ENCODE measurements around the gene MATN1.
A peak's percentile ranks its signal among the peaks of the same experiment; 100 is the strongest.

Gene MATN1

DNA sequence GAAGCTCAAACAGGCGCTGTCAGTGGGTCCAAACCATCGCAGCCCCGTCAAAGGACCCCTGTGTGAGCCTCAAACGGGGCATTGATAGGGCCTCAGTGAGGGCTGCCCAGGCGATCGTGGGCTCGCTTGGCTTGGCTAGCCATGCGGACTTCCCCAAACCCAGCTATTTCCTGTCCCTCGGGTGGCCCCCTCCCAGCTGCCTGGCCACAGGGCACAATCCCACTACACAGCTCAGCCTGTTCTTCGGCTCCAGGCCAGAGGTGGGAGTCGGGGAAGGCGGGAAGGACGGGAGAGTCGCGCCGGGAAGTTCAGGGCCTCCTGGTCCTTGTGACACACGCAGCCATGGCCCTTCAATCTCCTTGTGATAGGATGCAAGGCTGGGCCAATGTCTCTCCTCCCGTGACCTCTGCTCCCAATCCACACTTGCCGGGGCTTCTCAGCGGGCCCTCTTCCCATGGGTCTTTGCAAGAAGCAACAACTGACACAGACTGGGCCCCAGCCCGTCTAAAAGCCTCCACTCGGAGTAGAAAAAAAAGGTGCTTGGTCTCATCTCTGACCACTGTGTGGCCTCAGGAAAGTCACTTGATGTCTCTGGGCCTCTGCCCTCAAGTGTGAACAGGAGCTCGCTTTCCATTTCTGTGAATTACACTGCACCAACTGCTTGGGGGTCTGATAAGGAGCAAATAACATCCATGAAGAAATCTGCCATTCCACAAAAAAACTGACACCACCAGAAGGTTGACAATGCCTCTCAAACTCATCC, 7.1 kb upstream of the MATN1 start:
- no peak for DNase-seq

DNA sequence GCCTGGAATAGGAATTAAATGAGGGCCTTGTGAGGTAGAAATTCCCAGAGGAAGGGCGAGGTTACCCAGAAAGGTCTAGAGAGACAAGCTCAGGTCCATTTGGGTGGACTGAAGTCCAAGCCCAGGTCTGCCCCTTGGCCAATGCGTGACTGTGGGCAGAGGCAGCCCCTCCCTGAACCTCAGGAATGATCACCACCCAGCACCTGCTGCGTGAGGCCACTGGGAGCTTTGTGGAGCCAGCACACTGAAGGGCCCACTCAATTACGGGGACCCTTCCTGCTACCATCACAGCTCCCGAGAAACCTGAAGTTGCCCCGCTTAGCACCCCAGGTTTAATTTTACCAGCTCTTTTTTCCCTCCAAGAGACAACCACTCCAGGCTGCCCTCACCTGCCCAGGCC, 6.5 kb upstream of the MATN1 start:
- no peak for DNase-seq

DNA sequence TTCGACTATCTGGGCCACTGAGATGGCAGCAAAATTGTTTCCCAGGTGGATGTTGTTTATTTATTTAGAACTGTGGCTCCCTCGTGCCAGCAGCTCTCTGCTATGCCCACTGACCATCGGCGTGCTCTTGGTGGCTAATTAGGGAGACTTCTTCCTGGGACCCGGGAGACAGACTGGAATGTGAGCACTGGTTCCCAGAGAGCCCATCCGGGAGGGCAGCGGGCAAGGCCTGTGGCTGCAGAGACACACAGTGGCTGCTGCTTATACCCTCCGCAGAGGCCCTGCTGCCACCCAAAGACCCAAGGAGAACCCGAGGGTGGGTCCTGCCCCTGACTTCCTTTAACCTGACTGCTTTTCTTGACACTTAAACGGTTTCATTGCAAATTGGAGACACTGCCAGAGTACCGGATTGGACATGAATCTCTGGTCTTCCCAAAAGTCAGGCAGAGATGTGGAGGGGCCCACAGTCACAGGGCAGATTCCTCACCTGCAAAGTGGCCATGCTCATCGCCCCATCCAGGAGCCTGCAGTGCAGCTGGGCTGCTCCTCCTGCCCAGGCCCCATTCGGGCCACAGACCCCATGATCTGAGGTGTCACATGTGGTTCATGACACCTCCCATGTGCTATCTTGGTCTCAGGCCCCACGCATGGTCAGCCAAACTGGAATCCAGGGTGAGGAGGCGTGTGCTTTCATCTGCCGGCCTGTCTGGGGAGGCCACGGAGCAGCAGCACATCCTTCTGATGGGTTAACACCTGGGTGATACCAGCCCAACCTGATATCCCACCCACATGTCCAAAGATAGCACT, 5.7 kb upstream of the MATN1 start:
- no peak for DNase-seq

DNA sequence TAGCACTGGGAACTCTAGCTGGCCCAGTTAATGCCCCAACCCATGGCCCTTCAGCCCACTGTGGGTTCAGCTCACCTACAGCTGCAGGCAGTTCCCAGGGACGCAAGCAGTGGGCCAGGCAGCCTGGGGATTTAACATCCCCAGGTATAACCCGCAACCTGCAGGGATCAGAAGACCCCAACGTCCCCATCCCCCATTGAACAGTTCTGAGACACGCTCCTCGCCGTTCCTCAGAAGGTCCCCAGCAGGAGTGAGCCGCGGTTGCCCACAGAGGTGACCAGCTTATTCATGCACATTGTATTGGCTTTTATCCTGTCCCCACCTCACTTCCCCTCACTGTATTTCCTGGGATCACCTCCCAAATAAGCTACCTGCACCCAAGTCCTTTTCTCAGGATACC, 5.0 kb upstream of the MATN1 start:
- DNase-seq: no peak

DNA sequence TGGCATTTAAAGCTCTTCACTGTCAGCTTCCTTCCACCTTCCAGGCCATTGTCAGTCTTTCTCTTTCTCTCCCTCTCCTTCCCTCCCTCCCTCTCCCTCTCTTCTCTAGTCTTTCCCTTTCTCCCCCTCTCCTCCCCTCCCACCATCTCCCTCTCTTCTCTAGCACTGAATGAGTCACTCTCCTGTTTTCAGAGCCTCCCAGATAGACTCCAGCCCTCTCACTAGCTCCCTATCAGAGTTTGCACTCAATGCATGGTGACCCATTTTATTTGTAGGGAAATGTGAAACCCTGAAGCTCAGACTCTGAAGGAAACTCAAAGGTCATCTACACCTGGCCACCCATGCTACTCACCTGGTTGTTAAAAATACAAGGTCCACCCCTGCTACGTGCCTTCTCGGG, 4.4 kb upstream of the MATN1 start:
- DNase-seq: no peak

DNA sequence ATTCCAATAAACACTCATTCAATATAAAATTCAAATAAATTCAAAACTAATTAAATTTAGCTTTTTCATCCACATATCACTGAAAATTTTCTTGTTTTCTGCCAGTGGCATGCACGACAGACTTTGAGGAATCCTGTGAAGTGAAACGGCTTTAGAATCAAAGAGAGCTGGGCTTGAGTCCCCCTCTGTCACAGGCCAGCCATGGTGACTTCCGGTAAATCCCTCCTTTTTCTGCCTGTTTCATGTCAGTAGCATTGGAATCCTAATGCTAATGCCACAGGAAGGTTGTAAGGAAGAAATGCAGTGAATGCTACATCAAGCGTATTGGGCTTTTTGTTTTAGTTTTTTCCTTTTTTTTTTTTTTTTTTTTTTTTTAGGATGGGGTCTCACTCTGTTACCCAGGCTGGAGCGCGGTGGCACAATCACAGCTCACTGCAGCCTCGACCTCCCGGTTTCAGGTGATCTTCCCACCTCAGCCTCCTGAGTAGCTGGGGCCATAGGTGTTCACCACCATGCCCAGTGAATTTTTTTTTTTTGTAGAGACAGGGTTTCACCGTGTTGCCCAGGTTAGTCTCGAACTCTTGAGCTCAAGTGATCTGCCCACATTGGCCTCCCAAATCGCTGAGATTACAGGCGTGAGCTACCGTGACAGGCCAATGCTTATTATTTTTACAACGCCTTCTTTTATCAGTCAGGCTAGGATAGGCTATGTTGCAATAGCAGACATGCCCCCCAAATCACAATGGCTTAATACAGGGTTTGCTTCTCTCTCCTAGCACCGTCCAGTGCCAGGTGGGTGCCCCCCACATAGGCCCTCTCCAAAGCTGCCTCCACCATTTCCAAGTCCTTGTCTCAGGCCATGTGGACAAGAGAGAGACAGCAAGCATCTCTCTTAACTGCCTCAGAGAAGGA, 3.6 kb upstream of the MATN1 start:
- DNase-seq: no peak

DNA sequence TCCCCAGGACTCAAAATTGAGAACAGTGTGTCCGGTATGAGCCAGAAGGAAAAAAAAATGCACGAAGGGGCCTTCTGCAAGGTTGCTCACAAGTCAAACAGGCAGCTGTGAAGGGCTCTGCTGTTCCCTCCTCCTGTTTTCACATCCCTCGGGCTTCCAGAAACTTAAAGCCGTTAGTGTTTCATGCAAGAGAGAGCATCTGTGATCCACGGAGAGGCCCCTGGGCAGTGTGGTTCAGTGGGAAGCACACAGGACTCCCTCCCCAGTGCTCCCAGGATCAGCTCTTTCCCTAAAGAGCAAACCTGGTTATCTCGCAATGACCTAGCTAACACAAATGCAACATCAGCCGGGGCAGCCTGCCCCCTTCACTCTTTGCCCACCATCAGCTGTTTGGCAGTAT, 2.9 kb upstream of the MATN1 start:
- DNase-seq: no peak

DNA sequence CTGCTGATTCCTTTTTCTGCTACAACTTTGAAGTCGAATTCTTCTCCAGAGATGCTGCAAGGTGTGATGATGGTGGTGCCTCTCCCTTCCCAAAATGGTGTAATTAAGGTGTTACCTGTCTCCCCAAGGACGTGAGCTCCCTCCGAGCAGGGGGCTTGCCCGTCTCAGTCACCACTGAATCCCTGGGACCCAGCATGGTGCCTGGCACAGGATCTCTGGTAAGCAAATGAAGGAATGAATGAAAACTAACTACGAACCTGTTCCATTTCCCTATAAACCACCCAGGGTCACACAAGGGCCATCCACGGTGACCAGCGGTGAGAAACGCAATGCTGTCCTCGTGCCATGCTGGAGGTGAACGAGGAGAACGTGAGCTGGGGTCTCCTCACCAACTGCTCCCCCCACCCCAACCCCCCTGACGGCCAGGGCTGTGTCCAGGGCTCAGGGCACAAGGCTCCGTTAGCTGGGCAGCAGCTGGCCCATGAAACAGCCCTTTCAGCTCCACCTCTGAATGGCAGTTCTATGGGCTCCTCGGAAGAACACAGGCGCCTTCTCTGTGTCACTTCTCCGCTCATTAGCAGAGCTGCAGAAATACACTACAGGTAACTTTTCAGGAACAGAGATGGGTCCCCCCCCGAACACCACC, 2.2 kb upstream of the MATN1 start:
- DNase-seq: no peak

DNA sequence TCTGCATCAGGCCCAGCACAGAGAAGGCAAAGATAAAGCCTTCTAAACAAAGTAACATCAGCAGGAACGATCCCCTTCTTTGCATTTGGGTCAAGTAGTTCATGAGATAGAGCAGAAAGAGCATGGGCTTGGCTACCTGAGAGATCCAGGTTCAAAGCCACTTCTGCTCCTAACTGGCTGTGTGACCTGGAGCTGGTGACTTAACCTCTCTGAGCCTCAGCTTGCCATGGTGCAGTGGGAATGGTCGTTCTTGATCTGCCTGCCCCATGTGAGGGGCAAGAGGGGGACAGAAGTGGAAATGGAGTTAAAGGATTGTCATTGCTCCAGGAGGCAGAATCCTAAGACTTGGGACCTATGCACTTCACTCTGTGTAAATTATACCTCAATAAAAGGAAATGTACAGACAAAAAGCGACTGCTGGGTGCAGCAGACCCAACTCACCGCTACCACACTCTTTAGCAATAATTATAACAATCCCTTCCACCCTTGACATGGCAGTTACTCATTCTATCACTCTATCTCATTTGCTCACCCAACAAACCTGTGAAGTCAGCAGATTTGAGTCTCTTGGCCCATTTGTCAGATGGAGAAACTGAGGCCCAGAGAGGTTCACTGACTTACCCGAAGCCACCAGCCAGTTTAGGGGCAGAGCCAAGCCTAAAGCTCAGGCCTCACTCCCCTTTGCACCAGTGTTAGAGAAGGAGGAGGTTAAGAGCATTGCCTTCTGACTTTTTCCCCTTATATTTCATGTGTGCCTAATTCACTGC, 1.5 kb upstream of the MATN1 start:
- no peak for DNase-seq

DNA sequence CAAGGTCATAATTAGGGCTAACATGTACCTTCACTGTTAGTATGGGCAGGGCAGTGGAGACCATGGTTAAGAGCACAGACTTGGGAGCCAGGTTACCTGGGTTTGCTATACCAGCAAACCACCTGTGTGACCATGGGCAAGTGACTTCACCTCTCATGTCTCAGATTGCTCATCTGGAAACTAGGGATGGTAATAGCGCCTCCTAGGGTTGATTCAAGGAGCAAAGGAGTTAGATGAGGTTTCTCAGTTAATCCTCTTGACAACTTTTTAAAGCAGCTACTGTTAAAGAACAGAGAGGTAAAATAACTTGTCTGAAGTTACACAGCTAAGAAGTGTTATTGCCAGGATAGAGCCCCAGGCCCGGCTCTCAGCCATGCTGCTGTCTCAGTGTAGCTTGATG, 790 bp upstream of the MATN1 start:
- DNase-seq: no peak

DNA sequence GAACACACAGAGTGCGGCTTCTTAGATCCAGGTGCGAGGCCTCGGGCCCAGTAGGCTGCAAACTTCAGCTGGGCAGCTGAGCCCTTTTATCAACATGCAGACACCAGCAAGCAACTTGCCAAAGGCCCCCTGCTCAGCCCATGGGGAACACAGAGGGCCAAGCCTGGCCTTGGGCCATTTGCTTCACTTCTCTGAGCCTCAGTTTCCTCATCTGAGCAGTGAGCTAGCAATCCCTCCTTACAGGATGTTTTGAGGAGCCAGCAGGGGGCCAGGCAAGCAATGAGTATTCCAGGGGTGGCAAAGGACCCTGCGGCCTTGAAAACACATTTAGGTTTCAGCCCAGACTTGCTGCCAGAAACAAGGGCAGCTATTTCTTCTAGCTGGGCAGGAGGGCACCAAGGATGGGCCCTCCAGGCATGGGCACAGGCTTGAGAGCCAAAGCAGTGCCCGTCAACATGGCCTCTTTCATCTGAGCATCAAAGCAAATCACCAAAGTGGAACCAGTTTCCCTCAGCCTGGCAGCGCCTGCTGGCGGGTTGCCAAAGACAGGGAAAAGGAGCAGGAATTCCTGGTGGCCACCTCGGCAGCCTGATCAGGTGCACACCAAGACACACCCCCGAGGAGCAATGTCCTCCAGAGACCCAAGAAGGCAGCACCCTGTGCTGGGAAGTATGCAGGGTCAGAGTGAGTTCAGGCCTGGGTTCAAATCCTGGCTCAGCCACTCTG, 1.4 kb downstream of the MATN1 start:
- DNase-seq: no peak

DNA sequence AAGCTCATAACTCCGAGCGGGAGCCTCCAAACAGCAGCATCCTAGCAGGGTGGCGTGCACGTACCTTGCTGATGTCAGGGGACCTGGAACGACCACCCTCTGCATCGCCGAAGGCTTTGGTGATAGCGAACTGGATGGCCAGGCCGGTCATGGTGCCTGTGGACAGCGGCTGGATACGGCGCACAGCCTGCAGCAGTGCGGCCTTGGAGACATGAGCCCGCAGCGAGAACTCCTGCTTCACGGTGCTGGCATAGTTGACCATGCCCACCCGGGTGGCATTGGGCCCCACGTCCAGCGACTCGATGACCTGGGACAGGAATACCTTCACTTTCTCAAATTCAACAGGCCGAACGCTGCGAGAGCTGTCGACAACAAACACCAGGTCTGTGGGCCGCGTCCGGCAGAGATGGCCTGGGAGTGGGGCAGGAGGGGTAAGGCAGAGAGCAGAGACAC, 2.0 kb downstream of the MATN1 start:
- DNase-seq: no peak

DNA sequence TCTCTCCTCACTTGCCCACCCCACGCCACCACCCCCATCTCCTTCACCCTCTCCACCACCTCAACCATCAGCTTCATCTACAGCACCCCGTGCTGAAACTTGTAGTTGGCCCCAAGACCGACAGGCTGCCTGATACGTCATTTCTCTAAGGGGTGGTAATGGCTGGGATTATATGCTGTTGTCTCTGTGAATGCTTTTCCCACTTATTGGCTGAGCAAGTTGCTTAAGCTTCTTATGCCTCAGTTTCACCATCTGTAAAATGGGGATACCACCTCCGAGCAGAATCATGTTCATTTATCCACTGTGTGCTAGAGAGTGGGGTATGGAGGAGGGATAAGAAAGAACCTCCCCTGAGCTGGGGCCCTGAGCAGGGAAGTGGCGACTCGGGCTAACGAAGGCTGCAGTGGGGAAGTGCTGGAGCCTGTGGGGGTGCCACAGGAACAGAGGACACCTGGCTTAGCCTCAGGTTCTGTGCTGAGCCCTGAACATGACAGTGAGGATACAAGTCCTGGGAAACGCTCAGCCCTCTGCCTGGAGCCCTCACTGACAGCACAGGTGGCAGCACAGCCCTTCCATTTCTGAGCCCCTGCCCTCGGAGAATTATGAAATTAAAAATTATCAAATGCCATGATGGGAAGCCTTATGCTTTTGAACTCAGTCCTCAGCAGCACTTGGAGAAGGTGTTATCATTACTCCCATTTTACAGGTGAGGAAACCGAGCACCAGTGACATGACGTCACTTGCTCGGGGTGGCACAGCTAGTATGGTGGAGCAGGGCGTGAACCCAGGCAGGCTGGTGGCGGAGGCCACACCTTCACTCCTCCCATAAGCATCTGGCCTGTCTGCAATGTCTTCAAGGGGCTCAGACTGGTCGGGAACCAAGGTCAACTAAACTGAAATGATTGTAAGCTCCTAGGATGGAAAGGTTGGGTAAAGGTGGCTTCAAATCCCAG, 2.8 kb downstream of the MATN1 start:
- no peak for DNase-seq

DNA sequence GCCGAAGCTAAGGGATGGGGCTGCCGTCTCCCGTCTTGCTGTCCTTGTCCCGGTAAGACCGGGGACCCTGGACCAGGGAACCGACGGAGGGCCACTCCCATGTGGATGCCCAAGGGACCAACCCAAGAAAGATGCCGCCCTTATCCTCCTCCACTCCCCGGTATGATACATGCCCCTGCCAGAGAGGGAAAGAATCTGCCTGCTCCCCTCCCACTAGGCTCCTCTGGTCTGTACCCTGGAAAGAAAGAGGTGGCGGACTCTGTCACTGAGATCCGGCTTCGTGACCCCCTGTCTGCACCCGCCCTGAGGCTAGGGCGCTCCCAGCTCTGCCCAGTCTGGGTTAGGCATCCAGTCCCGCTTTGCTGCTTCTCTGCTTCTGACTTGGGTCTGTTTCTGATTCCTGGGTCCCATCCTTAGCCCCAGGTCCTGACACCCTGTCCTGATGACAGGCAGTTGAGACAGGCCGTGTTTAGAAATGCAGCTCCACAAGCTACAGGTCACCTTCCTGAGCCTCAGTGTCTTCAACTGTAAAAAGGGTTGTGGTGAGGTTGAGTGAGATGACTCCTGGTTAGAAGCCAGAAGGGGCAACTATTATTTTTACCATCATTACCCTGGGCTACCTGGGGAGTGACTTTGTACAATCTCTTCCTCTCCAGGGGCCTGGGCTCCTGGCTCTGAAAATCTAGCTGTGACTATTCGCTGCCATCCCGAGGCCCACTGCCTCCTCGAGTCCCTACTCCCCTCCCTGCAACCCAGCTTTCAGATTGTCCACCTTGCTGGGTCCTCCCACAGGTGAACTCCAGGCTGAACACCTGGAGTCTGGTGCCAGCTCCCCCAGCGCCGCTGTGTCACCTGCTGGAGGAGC, 3.7 kb downstream of the MATN1 start:
- DNase-seq: no peak

DNA sequence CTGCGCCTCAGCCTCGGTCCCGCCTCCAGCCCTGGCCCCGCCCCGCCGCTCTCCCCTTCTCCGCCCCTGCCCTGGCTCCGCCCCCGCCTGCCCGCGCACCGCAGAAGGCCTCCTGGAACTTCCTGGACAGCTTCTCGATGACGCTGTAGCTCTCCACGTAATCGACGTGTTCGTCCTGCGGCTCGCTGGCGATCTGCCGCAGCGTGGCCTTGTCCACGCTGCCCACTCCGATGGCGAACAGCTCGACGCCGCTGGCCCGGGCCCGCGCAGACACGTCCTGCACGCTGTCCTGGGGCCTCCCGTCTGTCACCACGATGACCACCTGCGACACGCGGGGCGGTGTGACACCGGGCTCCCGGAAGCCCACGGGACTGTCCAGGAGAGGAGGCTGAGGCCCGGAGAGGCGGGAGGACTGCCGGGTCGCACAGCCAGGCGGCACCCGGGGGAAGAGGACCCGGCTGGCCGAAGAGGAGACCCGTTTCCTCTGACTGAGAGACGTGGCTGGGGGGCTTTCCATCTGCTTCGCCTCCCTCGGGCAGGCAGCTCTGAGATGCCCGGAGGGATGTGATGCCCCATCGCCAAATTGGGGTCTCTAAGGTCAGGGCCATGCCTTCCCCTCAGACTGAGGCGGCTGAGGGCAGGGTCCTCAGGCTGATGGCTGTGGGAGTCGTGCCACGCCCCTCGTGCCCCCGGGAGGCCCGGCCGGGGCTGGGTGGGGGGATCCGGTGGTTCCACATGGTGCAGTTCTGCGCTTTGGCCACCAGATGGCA, 4.6 kb downstream of the MATN1 start:
- peak; percentile 99 for DNase-seq

DNA sequence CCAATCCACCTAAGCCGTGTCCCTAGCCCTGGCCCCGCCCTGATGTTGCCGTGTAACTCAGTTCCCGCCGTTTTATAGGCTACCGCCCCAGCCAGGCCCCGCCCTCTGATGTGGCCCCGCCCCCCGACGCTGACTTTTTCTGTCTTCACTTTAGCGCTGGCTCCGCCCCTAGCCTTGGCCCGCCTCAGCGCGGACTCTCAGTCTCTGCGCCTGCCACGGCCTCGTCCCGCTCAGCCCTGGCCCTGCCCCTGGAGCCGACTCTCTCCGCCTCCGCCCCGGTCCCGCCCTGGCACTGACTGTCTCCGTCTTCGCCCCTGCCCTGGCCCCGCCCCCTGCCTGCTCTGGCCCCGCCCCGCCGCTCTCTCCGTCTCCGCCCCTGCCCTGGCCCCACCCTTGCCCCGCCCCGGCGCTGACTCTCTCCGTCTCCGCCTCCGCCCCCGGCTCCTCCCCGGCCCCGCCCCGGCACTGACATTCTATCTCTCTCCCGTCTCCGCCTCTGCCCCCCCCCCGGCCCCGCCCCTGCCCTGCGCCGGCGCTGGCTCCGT, 5.2 kb downstream of the MATN1 start:
- DNase-seq: peak; percentile 100

DNA sequence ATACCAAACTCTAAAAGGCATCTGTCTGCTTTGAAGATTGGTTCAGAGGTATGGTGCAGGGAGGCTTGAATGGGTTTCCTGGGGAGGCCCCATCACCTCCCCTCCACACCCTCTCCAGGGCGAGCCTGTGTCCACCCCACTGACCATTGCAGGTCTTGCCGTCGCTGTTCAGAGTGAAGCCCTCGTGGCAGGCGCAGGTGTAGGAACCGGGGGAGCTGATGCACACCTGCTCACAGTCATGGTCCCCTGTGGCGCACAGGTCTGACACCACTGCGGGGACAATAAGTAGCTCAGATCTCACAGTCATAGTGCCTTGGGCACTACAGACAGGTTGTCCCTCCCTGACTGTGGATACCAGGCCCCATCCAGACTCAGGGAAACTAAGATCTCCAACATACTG, 6.7 kb downstream of the MATN1 start:
- DNase-seq: no peak

DNA sequence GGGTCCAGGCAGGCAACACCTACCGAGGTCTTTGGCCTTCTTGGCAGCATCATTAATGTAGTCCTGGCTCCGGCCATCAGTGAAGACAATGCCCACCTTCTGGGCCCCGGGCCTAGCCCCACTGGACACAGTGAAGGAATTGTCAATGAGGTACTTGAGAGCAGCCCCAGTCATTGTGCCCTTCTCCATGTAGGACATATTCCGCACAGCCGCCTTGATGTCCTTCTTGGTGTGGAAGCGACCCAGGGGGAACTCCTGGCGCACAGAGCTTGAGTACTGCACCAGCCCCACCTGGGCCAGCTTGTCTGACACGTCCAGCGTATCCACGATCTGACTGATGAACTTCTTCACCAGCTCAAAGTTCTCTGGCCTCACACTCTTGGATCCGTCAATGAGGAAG, 7.5 kb downstream of the MATN1 start:
- no peak for DNase-seq

Measured in activated CD8-positive, alpha-beta memory T cell treated with anti-CD3 and anti-CD28 coated beads for 24 hours (primary cell).